ENCODE data around the gene TAOK1.
"Not testable (repeated sequence)": the region's sequence is repeated elsewhere in the genome, so short reads cannot be mapped to it uniquely, and the experiment has no call there.

The TAOK1 gene

GRCh38 chr17:29449865-29450671, 59.9 kb downstream of the TAOK1 start:
- DNase-seq = no peak

DNA sequence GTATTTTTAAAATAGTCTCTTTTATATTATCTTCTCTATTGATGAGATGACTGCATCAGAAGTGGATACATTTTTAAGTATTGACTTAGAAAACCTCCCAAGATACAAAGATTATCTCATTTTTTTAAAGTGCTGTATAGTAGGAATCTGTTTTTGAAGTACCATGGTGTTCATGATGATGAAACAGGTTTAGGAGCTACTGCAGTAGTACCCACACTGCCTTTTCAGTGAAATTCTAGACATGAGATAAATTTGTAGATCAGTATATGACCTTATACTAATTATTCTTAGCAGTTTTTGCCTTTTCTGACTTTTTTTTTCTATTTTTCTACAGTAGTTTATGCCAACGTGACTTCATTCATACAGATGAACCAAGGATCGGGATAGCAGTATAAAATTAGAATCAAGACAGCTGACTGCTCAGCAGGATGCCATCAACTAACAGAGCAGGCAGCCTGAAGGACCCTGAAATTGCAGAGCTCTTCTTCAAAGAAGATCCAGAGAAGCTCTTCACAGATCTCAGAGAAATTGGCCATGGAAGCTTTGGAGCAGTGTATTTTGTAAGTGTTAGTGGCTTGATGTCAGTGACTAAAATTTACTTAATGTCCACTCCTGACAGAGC, 61.1 kb downstream of the TAOK1 start:
- no peak for DNase-seq

DNA sequence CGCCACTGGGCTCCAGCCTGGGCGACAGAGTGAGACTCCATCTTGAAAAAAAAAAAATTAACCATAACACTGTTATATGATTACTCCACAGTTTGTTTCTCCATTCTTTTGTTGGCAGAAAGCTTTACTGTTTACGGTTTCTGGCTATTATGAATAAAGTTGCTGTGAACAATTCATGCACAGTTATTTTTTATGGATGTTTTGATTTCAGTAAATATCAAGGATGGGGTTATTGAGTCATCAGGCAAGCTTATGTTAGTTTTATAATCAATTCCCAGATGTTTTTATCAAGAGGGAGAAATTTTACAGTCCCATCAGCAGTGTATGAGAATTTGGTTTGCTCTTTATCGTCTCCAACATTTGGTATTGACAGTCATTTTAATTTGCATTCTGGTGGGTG, 67.9 kb downstream of the TAOK1 start:
- DNase-seq = no peak

DNA sequence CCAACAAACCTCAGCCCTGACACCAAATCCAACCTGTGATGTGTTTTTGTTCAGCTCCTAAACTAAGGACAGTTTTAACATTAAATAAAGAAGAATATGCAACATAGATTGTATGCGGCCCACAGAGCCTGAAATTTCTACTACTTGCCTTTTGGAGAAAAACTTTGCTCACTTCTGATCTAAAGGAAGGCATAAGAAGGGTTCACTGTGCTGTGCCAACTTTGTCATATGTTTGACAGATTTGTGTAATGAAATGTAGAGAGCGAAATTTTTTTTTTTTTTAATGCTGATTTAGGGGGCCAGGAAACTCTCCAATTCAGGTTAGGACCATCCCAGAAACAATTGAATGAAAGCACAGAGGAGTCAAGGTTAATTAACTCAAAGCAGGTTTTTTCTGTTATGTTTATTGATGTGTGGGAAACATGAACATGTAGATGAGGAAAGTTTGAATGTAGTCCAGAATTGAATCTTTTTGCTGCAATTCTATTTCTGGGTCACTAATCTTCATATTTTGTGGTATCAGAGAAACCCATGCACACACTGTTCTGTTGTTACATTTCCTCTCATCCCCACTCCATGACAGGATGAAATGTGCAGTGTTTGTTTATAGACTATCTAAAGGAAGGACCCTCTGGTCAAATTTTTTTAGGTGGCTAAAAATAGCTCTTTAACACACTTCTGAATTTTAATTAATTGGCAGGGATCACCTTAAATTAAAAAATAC, 71.5 kb downstream of the TAOK1 start:
- no peak for DNase-seq

DNA sequence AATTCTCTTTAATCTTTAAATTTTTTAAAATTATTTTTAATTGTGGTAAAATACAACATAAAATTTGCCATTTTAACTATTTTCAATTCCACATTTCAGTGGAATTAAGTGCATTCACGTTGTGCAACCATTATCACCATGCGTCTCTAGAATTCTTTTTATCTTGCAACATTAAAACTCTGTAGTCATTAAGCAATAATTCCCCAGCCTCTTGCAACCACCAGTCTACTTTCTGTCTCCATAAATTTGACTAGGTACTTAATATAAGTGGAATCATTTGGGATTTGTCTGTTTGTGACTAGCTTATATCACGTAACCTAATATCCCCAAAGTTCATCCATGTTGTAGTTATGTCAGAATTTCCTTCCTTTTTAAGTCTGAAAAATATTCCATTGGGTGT, 79.1 kb downstream of the TAOK1 start:
- DNase-seq = no peak

DNA sequence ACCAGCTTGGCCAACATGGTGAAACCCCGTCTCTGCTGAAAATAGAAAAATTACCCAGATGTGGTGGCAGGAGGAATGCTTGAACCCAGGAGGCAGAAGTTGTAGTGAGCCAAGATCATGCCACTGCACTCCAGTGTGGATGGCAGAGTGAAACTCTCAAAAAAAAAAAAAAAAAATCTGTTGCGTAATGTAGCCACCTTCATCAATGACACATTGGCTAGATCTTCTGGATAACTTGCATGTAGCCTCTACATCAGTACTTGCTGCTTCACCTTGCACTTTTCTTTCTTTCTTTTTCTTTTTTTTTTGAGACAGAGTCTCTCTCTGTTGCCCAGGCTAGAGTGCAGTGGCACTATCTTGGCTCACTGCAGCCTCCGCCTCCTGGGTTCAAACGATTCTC, 83.3 kb downstream of the TAOK1 start:
- not testable (repeated sequence) for DNase-seq

DNA sequence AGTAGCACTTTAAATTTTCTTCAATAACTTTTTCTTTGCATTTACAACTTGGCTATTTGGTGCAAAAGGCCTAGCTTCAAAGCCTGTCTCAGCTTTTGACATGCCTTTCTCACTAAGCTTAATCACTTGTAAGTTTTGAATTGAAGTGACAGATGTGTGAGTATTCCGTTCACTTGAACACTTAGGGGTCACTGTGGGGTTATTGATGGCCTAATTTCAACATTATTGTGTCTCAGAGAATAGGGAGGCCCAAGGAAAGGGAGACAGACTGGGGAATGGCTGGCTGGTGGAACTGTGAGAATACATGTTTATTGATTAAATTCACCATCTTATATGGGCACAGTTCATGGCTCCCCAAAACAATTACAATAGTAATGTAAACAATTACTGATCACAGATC, 84.1 kb downstream of the TAOK1 start:
- no peak for DNase-seq

DNA sequence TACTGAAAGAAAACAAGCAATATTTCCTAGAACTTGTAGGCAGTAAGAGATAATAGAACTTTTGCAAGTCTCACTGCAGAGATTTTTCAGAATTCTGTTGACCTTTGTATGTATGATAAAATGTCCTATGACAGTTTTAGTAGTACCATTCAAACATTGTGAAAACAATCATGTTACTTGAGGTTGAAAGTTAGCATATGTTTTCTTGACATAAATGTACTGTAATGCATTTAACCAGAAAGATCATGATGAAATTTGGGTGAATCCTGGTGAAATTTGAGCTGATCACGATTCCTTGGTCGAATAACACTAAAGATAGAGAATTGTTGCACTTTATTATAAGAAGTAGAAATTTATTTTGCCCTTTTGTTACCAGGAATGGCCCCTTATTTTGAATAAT, 85.7 kb downstream of the TAOK1 start:
- DNase-seq = no peak

GRCh38 chr17:29480249-29480928, 90.2 kb downstream of the TAOK1 start:
- not testable (repeated sequence) for DNase-seq

- DNase-seq = no peak
Observed at GRCh38 chr17:29483503-29483902, 93.3 kb downstream of the TAOK1 start.

DNA sequence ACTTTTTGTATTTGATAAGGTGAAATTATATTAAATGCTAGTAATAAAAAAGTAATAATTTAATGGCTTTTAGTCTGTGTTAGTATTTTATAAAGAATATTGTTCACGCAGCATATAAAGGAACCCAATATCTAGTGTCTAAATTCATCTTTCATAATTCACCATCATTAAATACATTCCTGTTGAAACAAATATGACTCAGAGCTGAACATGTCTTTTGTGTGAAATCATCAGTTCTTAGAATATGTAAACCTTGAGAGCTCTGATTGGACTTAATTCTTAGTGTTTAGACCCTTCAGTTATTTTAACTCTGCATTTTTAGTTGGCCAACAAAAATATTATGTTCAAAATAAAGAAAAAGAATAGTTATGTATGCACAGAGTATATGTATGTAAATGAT, 104.8 kb downstream of the TAOK1 start:
- DNase-seq = no peak

DNA sequence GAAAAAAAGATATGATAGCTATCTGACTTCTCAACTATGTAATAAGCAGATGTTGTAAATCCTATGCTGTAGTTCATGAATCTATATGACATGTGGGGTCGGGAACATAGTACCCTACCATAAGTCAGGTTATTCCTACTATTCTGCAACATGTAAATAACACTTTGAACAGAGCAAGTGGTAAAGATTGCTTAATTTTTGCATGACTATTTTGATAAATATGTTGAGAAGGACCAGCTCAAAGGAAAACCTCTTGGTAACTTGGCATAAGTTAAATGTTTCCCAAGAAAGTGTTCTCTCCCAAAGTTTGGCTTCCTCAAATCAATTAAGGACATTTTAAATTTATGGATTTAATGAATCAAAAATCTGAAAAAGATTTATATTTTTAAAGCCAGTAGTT, 114.5 kb downstream of the TAOK1 start:
- DNase-seq = no peak

GRCh38 chr17:29505836-29506235, 115.7 kb downstream of the TAOK1 start:
- no peak for DNase-seq

DNA sequence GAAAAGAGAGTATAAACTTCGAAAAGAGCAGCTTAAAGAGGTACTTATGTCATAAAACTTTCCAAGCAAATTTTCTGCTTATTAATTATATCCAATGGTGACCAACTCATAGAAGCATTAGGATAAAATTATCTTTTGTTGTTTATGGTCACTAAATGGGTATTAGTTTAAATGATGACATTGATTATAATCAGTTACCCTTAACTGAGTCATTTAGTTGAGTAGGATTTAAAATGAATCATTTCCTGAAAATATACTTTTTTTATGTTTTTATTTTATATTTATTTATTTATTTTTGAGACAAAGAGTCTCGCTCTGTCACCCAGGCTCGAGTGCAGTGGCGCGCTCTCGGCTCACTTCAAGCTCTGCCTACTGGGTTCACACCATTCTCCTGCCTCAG, 120.8 kb downstream of the TAOK1 start:
- DNase-seq = no peak

DNA sequence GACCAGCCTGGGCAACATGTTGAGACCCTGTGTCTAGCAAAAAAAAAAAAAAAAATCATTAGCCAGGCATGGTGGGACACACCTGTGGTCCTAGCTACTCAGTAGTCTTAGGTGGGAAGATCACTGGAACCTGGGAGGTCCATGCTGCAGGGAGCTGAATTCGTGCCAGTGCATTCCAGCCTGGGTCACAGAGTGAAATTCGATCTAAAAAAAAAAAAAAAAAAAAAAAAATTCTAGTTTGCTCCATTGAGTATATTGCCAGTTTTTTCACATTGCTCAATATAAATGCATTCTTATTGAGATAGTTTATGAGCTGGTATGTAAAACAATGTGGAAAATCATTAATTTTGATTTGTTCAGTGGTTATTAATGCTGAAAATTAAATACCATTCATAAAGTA, 124.6 kb downstream of the TAOK1 start:
- no peak for DNase-seq

GRCh38 chr17:29518359-29518758, 128.2 kb downstream of the TAOK1 start:
- DNase-seq = no peak

- DNase-seq = no peak
Observed at GRCh38 chr17:29524692-29525091, 134.5 kb downstream of the TAOK1 start.

- no peak for DNase-seq
Observed at GRCh38 chr17:29526322-29526721, 136.2 kb downstream of the TAOK1 start.

DNA sequence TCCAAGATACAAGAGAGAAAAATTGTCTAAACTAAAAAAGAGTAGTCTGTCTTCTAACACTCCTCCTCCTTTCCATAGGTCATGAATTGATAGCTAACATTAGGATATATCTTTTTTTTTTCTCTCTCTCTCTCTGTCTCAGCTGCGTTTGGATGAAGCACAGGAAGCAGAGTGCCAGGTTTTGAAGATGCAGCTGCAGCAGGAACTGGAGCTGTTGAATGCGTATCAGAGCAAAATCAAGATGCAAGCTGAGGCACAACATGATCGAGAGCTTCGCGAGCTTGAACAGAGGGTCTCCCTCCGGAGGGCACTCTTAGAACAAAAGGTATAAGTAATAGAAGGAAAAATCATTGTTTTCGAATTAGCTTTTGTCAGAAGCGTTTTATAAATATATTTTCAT, 143.8 kb downstream of the TAOK1 start:
- DNase-seq = no peak

DNA sequence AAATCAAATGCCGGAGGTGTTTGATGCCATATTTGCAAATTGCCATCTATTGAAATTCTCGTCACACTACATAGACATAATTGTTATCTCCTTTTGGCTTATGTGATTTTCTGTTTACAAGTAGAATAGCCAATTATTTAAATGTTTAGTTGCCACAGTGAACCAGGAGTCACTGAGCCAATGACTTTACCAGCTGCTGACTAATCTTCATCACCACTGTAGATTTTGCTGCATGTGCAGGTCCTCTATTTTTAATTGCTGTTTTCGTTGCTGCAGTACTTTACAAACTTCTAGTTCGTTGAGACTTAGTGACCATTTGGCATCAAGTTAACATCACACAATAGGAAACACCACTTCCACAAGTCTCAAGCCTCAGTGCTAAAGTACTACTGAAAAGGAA, 153.9 kb downstream of the TAOK1 start:
- DNase-seq = no peak

DNA sequence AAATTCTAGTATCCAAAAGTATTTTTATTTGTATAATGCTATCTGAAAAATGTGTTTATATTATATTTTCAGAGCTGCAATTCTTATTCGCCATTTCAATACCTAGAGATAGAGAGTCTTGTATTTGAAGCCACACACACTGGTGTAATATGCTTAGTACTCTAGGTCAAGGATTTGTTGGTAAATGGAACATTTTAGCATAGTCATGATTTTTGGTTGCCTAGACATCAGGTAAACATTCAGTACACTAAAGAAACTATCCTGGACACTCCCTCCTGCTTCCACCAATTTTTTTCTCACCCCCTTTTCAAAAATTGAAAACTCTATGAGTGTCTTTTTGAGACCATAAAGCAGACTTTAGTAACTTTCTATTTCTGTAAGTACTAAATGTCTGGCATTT, 155.9 kb downstream of the TAOK1 start:
- DNase-seq = no peak

DNA sequence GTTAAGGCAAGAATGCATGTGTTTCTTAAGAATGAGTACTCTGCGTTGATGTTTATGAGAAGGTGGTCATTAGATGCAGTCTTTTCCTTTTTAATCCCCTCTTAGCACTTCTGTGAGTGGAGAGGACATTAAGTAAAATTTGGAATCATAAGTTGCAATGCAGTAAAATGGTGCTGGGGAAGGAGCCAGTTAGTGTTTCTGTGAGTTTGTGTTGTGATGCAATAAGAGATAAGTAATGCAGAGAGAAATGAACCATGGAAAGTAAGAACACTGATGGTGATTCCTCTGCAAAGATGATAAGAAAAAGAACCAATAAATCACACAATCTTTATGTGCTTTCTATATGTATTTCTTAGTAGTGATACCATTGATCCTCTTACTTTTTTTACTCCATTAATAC, 156.7 kb downstream of the TAOK1 start:
- no peak for DNase-seq

- DNase-seq = peak; percentile 45
Observed at GRCh38 chr17:29549177-29549923, 159.2 kb downstream of the TAOK1 start.

All from COR-L47 (cell line).